ACC112 (cell line): Measurements from ENCODE around the gene XRN2.

Experiments used
- H2AFZ ChIP-seq: fragments of 200-600 bp; sonication (generic); one replicate; pipeline ENCODE4 v1.6.0; 2017; ENCODE audit warnings: antibody characterized with exemption, low read length; ENCODE audit not compliant: unreplicated experiment
- H3K27ac ChIP-seq: fragments of 200-600 bp; sonication (generic); 2 replicates; pipeline ENCODE4 v1.5.1; 2014; ENCODE audit warnings: low read depth, mild to moderate bottlenecking, antibody characterized with exemption, low read length, moderate library complexity
- H3K27me3 ChIP-seq: fragments of 200-600 bp; sonication (generic); 2 replicates; pipeline ENCODE4 v1.6.1; 2014; ENCODE audit warnings: mild to moderate bottlenecking, antibody characterized with exemption, low read length, moderate library complexity, mixed read lengths; ENCODE audit not compliant: insufficient read depth
- H3K36me3 ChIP-seq: fragments of 200-600 bp; sonication (generic); 2 replicates; pipeline ENCODE4 v1.6.1; 2016; ENCODE audit warnings: mild to moderate bottlenecking, antibody characterized with exemption, low read length, moderate library complexity, mixed read lengths; ENCODE audit not compliant: insufficient read depth
- H3K4me1 ChIP-seq: fragments of 200-600 bp; sonication (generic); one replicate; pipeline ENCODE4 v1.6.1; 2016; ENCODE audit warnings: low read length, mixed read lengths; ENCODE audit not compliant: insufficient read depth, unreplicated experiment, control insufficient read depth
- H3K4me3 ChIP-seq: fragments of 200-600 bp; sonication (generic); 2 replicates; pipeline ENCODE4 v1.5.1; 2014; ENCODE audit warnings: mild to moderate bottlenecking, low read depth, low read length
- H3K79me2 ChIP-seq: fragments of 200-600 bp; sonication (generic); one replicate; pipeline ENCODE4 v1.6.0; 2016; ENCODE audit warnings: low read length; ENCODE audit not compliant: control insufficient read depth, unreplicated experiment, insufficient read depth

XRN2 gene

GRCh38 chr20:21303061-21303871 lies at the start of gene XRN2:
TSS of gene XRN2 (plus strand) at chr20:21303331. CDS start at chr20:21303399, 68 bp downstream.
- no peaks in the 10 kb centered on the region for H3K27me3 ChIP-seq
- peak within 1 kb of the TSS; percentile 85 for H2AFZ ChIP-seq
- peak within 1 kb of the TSS; percentile 91 for H3K4me3 ChIP-seq
- peaks cover 3% of the 10 kb centered on the region for H3K36me3 ChIP-seq
- peak within 1 kb of the TSS; percentile 93 for H3K27ac ChIP-seq
- peaks cover 38% of the 10 kb centered on the region for H3K79me2 ChIP-seq
- H3K4me1 ChIP-seq: peaks cover 6% of the 10 kb centered on the region

GRCh38 chr20:21257192-21257591 lies 45.9 kb upstream of the XRN2 start:
- Histone ChIP-seq H3K27me3 (no peaks in the 10 kb centered on the region), H3K4me3 (no peak overlapping the region), H3K4me1 (no peaks in the 10 kb centered on the region), H3K79me2 (no peaks in the 10 kb centered on the region), H3K27ac (no peak overlapping the region), H3K36me3 (no peaks in the 10 kb centered on the region), H2AFZ (no peak overlapping the region)

- Histone ChIP-seq H3K4me3 (no peak overlapping the region), H3K27me3 (no peaks in the 10 kb centered on the region), H3K36me3 (no peaks in the 10 kb centered on the region), H2AFZ (no peak overlapping the region), H3K79me2 (no peaks in the 10 kb centered on the region), H3K27ac (no peak overlapping the region), H3K4me1 (no peaks in the 10 kb centered on the region)
Observed at GRCh38 chr20:21258411-21258810, 44.7 kb upstream of the XRN2 start.

GRCh38 chr20:21259346-21259745 lies 43.8 kb upstream of the XRN2 start:
- H3K36me3 ChIP-seq: no peaks in the 10 kb centered on the region
- peaks cover 7% of the 10 kb centered on the region for H3K27me3 ChIP-seq
- H3K27ac ChIP-seq: no peak overlapping the region
- H3K4me3 ChIP-seq: no peak overlapping the region
- H2AFZ ChIP-seq: no peak overlapping the region
- no peaks in the 10 kb centered on the region for H3K4me1 ChIP-seq
- no peaks in the 10 kb centered on the region for H3K79me2 ChIP-seq

GRCh38 chr20:21262812-21263211 lies 40.3 kb upstream of the XRN2 start:
- Histone ChIP-seq H3K4me1 (no peaks in the 10 kb centered on the region), H3K4me3 (no peak overlapping the region), H2AFZ (no peak overlapping the region), H3K79me2 (no peaks in the 10 kb centered on the region), H3K27ac (no peak overlapping the region), H3K36me3 (no peaks in the 10 kb centered on the region), H3K27me3 (peaks cover 36% of the 10 kb centered on the region)

GRCh38 chr20:21265261-21266190 lies 37.6 kb upstream of the XRN2 start:
- Histone ChIP-seq H3K27ac (no peak overlapping the region), H3K79me2 (no peaks in the 10 kb centered on the region), H2AFZ (no peak overlapping the region), H3K4me3 (no peak overlapping the region), H3K36me3 (no peaks in the 10 kb centered on the region), H3K27me3 (peaks cover 61% of the 10 kb centered on the region), H3K4me1 (no peaks in the 10 kb centered on the region)

GRCh38 chr20:21266191-21266536 lies 37.0 kb upstream of the XRN2 start:
- no peaks in the 10 kb centered on the region for H3K4me1 ChIP-seq
- no peak overlapping the region for H3K27ac ChIP-seq

GRCh38 chr20:21269772-21270171 lies 33.4 kb upstream of the XRN2 start:
- H3K27me3 ChIP-seq: peaks cover 73% of the 10 kb centered on the region
- no peak overlapping the region for H2AFZ ChIP-seq
- no peaks in the 10 kb centered on the region for H3K4me1 ChIP-seq
- no peak overlapping the region for H3K27ac ChIP-seq
- H3K4me3 ChIP-seq: no peak overlapping the region
- no peaks in the 10 kb centered on the region for H3K36me3 ChIP-seq
- no peaks in the 10 kb centered on the region for H3K79me2 ChIP-seq

More at GRCh38 chr20:21266191-21266536, 37.0 kb upstream of the XRN2 start:
- Histone ChIP-seq H3K27me3 (peaks cover 67% of the 10 kb centered on the region), H3K36me3 (no peaks in the 10 kb centered on the region), H2AFZ (no peak overlapping the region), H3K4me3 (no peak overlapping the region), H3K79me2 (no peaks in the 10 kb centered on the region)

- peaks cover 67% of the 10 kb centered on the region for H3K27me3 ChIP-seq
Observed at GRCh38 chr20:21270806-21271205, 32.3 kb upstream of the XRN2 start.

GRCh38 chr20:21272279-21272678 lies 30.9 kb upstream of the XRN2 start:
- Histone ChIP-seq H3K27me3 (peaks cover 54% of the 10 kb centered on the region), H3K36me3 (no peaks in the 10 kb centered on the region), H3K27ac (no peak overlapping the region), H3K4me1 (no peaks in the 10 kb centered on the region), H2AFZ (no peak overlapping the region), H3K79me2 (no peaks in the 10 kb centered on the region), H3K4me3 (no peak overlapping the region)

More at GRCh38 chr20:21270806-21271205, 32.3 kb upstream of the XRN2 start:
- Histone ChIP-seq H3K27ac (no peak overlapping the region), H2AFZ (no peak overlapping the region), H3K36me3 (no peaks in the 10 kb centered on the region), H3K4me3 (no peak overlapping the region), H3K4me1 (no peaks in the 10 kb centered on the region), H3K79me2 (no peaks in the 10 kb centered on the region)
